OCI-LY3 (cell line): ENCODE measurements around the gene UBAC2.
A peak's percentile ranks its signal among the peaks of the same experiment; 100 is the strongest.

Source experiments
- H2AFZ ChIP-seq: fragments of 200-600, 300-600 bp; shearing (Covaris generic); 2 replicates; pipeline ENCODE4 v1.6.0; 2014; ENCODE audit warnings: antibody characterized with exemption, low read depth, low read length
- H3K27ac ChIP-seq: fragments of 200-600, 300-600 bp; sonication (generic); 2 replicates; pipeline ENCODE4 v1.5.1; 2014; ENCODE audit warnings: mild to moderate bottlenecking, low read length, moderate library complexity, mixed read lengths
- H3K27me3 ChIP-seq: fragments of 200-600, 300-600 bp; sonication (generic); 2 replicates; pipeline ENCODE4 v1.6.1; 2014; ENCODE audit warnings: low read depth, low read length, mixed read lengths
- H3K36me3 ChIP-seq: fragments of 200-600, 300-600 bp; sonication (generic); replicated peaks from 2 replicates; pipeline ENCODE3; 2014; ENCODE audit warnings: low read depth, low read length, mixed read lengths
- H3K4me1 ChIP-seq: fragments of 300-600, 200-600 bp; sonication (generic); 2 replicates; pipeline ENCODE4 v1.6.1; 2014; ENCODE audit warnings: low read length, mixed read lengths
- H3K4me2 ChIP-seq: fragments of 200-600, 300-600 bp; sonication (generic); 2 replicates; pipeline ENCODE4 v1.6.1; 2014; ENCODE audit warnings: low read length, mixed read lengths
- H3K4me3 ChIP-seq: fragments of 300-600, 200-600 bp; sonication (generic); 2 replicates; pipeline ENCODE4 v1.5.1; 2014; ENCODE audit warnings: antibody characterized with exemption, mild to moderate bottlenecking, low read length, moderate library complexity
- H3K79me2 ChIP-seq: fragments of 300-600, 200-600 bp; shearing (Covaris generic); 2 replicates; pipeline ENCODE4 v1.6.1; 2014; ENCODE audit warnings: mild to moderate bottlenecking, low read length, mixed read lengths
- H3K9ac ChIP-seq: fragments of 300-600, 200-600 bp; shearing (Covaris generic); 2 replicates; pipeline ENCODE4 v1.6.0; 2014; ENCODE audit warnings: mild to moderate bottlenecking, low read length, moderate library complexity
- H3K9me3 ChIP-seq: fragments of 200-600, 300-600 bp; shearing (Covaris generic); 2 replicates; pipeline ENCODE4 v1.6.1; 2014; ENCODE audit warnings: low read length, mixed read lengths; ENCODE audit not compliant: insufficient read depth
- H4K20me1 ChIP-seq: fragments of 200-600, 300-600 bp; sonication (generic); 2 replicates; pipeline ENCODE4 v1.6.1; 2016; ENCODE audit warnings: low read length, mixed read lengths; ENCODE audit not compliant: insufficient read depth
- CTCF ChIP-seq: fragments of 200-600, 300-600 bp; sonication (generic); IDR thresholded peaks from 2 replicates; pipeline ENCODE4 v1.5.1; 2014; ENCODE audit warnings: antibody characterized with exemption, low read length, low read depth
- EZH2phosphoT487 ChIP-seq: fragments of 200-600 bp; shearing (Covaris generic); IDR thresholded peaks from 2 replicates; pipeline ENCODE4 v1.6.1; 2018; ENCODE audit warnings: antibody characterized with exemption, mixed run types, low read depth

UBAC2 gene

GRCh38 chr13:99347911-99348451 lies 147.3 kb downstream of the UBAC2 start:
- no peaks in the 10 kb centered on the region for H3K9me3 ChIP-seq
- H3K4me3 ChIP-seq, result peak overlapping the region; percentile 22
- no peaks in the 10 kb centered on the region for H4K20me1 ChIP-seq
- no peaks in the 10 kb centered on the region; the same call in 1 of the 2 replicates for H3K27me3 ChIP-seq
- H3K27ac ChIP-seq, result peak overlapping the region; percentile 83
- peaks cover 63% of the 10 kb centered on the region for H3K4me1 ChIP-seq
- no peaks in the 10 kb centered on the region for H3K79me2 ChIP-seq
- H3K9ac ChIP-seq, result peak overlapping the region; percentile 41
- peaks cover 13% of the 10 kb centered on the region for H3K36me3 ChIP-seq
- TF ChIP-seq CTCF (no peak), EZH2phosphoT487 (no peak)
- no peak overlapping the region for H2AFZ ChIP-seq
- peak overlapping the region; percentile 80 for H3K4me2 ChIP-seq

GRCh38 chr13:99350191-99350590 lies 149.5 kb downstream of the UBAC2 start:
- H3K27me3 ChIP-seq, result no peaks in the 10 kb centered on the region; the same call in 1 of the 2 replicates
- no peak overlapping the region for H3K4me2 ChIP-seq
- no peak overlapping the region for H3K4me3 ChIP-seq
- TF ChIP-seq EZH2phosphoT487, result no peak
- TF ChIP-seq CTCF, result no peak
- peaks cover 10% of the 10 kb centered on the region for H3K36me3 ChIP-seq
- H3K9ac ChIP-seq, result no peak overlapping the region
- peaks cover 85% of the 10 kb centered on the region for H3K4me1 ChIP-seq
- H2AFZ ChIP-seq, result no peak overlapping the region
- no peaks in the 10 kb centered on the region for H3K9me3 ChIP-seq
- H3K79me2 ChIP-seq, result no peaks in the 10 kb centered on the region
- H4K20me1 ChIP-seq, result no peaks in the 10 kb centered on the region
- no peak overlapping the region for H3K27ac ChIP-seq

- Histone ChIP-seq H3K9ac (peak overlapping the region; percentile 66), H4K20me1 (no peaks in the 10 kb centered on the region), H3K4me1 (peaks cover 95% of the 10 kb centered on the region), H3K36me3 (peaks cover under 1% of the 10 kb centered on the region), H3K27me3 (no peaks in the 10 kb centered on the region), H3K27ac (peak overlapping the region; percentile 95), H3K4me3 (peak overlapping the region; percentile 63), H3K9me3 (no peaks in the 10 kb centered on the region), H3K79me2 (peaks cover 3% of the 10 kb centered on the region; the same call in 1 of the 2 replicates), H2AFZ (no peak overlapping the region), H3K4me2 (peak overlapping the region; percentile 92)
- TF ChIP-seq EZH2phosphoT487, result no peak
- TF ChIP-seq CTCF, result peak; percentile 30; the same call in 1 of the 2 replicates
Measured at GRCh38 chr13:99351772-99352171, 151.1 kb downstream of the UBAC2 start.

GRCh38 chr13:99352351-99353245 lies 151.9 kb downstream of the UBAC2 start:
- peak overlapping the region; percentile 66 for H3K9ac ChIP-seq

More at GRCh38 chr13:99352351-99353245, 151.9 kb downstream of the UBAC2 start:
- H2AFZ ChIP-seq, result no peak overlapping the region
- peak overlapping the region; percentile 95 for H3K27ac ChIP-seq
- peaks cover 3% of the 10 kb centered on the region; the same call in 1 of the 2 replicates for H3K79me2 ChIP-seq
- no peaks in the 10 kb centered on the region for H3K9me3 ChIP-seq
- H3K4me1 ChIP-seq, result peaks cover 95% of the 10 kb centered on the region
- no peak for TF ChIP-seq CTCF
- TF ChIP-seq EZH2phosphoT487, result no peak
- no peaks in the 10 kb centered on the region for H3K27me3 ChIP-seq
- no peaks in the 10 kb centered on the region for H4K20me1 ChIP-seq
- peak overlapping the region; percentile 63 for H3K4me3 ChIP-seq
- peak overlapping the region; percentile 92 for H3K4me2 ChIP-seq
- H3K36me3 ChIP-seq, result no peaks in the 10 kb centered on the region
